GM18517 (cell line): ENCODE results near the gene ATP5ME.
"Not testable (repeated sequence)": the region's sequence is repeated elsewhere in the genome, so short reads cannot be mapped to it uniquely, and the experiment has no call there.

Experiments used
- ATAC-seq: cut with Tn5 transposase; IDR thresholded peaks from one replicate; pipeline ENCODE4 v1.9.1; 2021; ENCODE audit warnings: mild to moderate bottlenecking, moderate library complexity; ENCODE audit not compliant: unreplicated experiment

The ATP5ME gene

GRCh38 chr4:705278-706082, 31.4 kb upstream of the ATP5ME start, which contains the start of gene PCGF3:
Gene PCGF3 (plus strand): TSS chr4:705832. CDS start chr4:733681, 27,849 bp downstream.
- peak; percentile 82 for ATAC-seq

GRCh38 chr4:704971-705277, 30.8 kb upstream of the ATP5ME start:
- no peak for ATAC-seq

- ATAC-seq: no peak
Observed at GRCh38 chr4:704198-704891, 30.3 kb upstream of the ATP5ME start.

- no peak for ATAC-seq
Observed at GRCh38 chr4:703336-704197, 29.5 kb upstream of the ATP5ME start.

DNA sequence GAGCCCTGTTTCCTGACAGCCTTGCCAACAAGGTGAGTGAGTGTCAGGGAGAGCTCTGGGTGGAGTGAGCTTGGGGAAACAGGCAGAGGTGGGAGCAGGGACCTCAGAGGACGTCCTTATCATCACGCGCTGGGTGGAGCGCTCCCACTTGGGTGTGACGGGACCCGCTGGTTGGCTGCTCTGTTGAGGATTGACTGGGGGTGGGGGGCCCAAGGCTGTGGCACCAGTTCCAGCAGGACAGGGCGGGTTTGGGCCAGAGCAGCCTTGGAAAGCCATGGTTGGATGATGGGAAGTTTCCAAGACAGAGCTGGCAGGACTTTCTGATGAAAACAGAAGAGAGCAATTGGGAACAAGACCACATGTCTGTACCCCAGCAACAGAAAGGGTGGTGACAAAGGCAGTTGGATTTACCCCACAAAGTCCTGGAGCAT, 28.6 kb upstream of the ATP5ME start:
- ATAC-seq: no peak

DNA sequence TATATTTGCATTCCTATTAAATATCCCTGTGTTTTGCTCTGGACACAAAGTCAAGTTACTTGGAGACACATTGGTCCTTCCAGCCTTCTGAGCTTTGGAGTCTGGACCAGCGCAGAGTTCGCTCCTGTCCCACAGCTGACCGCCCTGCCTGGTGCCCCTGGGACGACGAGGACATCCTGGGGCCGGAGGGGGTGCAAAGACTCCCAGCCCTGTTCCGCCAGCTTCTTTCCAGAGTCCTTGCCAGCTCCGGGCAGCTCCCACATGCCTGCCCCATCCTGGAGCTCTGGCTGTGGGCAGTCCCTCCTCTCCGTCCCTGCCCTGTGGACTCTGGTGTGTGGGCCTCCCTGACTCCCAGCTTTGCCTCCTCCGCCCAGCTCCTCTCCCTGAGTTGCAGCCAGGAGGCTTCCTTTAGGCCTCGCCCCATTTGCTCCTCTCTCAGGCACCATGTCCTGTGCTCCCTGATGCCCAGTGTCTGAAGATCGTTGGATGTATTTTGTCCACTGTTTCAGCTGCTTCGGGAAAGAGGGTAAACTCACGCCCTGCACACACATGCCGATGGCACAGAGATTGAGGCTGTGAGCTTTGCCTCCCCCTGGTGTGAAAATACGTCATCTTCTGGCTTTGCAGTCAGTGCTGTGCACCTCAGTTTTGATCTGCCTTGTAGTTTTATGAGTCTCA, 26.6 kb upstream of the ATP5ME start:
- no peak for ATAC-seq

DNA sequence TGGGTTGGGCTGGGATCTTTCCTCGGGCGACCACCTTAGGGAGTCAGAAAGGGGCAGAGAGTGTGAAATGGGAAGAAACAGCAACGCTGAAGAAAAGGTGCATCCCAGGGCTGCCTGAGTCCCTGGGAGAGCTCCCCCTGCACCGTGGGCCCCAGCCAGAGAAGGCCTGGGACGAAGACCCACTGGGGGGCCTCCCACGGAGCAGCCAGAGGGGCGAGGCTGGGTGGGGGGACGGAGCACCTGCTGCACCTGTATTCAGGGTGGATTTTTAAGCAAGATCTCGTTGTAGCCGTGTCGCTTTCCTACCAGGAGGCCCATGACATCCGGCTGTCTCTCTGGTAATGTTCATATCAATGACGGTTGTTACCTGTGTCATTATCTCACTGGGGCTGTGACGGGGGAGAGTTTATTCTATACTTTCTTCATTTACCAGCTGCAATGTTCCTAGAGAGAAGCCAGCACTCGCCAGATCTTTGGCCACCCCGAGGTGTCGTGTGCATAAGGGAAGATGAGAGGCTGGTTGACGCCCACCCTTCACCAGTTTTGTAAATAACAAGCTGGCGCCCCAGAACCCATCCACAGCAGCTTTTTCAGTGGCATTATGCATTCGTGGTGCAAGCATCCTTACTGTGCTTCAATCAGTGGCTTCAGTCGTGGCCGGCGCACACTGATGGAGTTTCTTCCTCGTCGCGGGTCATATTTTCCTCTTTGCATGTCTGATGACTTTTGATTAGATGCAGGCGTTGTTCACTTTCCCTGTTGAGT, 25.9 kb upstream of the ATP5ME start:
- ATAC-seq: no peak

- not testable (repeated sequence) for ATAC-seq
Observed at GRCh38 chr4:694341-694940, 20.4 kb upstream of the ATP5ME start.

DNA sequence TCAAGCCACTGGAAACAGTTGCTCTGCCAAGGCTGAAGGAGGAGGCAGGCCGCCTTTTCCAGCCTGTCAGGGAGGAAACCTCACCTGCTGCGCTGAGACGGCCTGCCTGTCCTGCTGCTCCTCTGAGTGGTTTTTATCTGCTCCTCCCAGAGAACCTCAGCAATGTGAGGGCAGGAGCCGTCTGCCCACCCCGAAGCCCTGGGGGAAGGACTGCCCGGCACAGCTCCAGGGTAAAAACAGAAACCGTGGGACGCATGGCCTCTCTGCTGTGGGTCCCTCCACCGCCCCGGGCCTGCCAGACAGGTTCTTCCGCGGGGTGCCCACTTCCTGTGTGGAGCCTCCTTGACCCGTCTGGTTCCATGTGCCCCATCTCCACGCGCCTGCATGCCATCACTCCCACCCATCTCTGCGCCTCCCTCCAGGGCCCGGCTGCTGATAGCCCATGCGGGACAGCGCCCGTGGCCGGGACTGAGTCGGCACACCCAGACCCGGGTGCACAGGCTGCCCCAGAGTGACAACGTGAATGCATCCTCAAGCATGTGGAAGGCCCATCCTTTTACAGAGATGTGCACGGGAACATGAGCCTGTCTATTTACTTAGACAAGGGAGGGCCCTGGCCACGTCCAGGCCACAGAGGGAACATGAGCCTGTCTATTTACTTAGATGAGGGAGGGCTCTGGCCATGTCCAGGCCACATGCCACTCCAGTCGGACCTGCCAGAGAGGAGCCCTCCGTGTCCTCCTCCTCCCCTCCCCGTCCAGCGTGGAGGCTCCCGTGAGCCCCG, 18.9 kb upstream of the ATP5ME start:
- no peak for ATAC-seq

DNA sequence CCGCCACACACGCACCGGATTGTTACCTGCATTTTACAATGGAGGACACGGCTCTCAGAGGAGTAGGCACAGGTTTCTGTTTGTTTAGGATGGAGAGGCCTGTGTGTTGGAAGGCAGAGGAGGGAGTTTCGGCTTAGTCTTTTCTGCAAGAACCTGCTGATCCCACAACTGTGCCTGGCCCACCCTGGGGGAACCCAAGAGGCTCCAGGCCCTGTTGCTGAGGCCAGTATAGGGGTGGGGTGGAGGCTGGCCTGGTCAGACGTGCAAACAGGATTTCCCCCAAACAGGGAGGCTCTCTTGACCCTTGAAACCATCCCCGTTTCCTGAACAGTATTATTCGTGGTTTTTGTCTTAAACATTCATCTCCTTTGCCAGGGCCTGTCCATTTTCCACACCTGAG, 15.6 kb upstream of the ATP5ME start:
- no peak for ATAC-seq

- no peak for ATAC-seq
Observed at GRCh38 chr4:688854-689681, 15.0 kb upstream of the ATP5ME start, which contains the start of gene SLC49A3. Gene SLC49A3 (minus strand): TSS chr4:689151. CDS start chr4:689127, 24 bp downstream.

DNA sequence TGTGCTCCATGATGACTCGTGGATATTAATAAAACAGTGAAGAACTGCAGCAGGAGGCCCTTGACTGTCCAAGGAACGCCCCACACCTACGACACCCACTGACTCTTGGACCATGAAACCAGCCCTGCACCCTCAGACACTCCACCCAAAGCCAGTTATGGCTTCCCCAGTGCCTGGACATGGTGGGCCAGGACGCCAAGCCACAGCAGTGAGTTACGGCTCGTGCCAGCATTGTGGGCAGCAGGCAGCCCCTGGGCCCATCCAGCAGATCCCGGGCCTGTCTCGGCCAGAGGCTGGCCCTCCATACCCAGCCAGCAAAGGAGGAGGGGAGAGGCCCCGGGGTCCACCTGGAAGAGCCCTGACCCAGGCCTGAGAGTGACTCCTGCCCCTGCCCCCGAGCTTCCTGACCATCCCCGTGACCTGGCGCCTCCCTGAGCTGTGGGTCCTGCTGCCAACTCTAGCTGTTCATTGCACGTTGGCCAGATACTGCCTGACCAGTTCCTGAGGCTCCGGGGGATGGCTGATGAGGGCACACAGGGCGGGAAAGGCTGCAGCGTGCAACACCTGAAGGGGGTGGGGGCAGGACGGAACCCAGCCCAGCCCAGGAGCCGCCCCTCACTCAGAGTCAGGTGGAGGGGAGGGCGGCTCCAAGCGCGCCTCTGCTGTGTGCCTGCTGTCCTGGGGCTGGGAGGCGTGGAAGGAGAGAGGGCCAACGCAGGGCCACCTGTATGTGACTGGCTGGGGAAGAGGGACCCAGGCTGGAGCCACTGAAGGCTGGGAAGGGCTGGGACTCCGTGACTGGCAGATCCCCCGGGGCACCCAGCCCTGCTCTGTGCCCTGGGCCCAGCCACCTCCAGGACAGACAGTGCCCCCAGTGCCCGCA, 14.1 kb upstream of the ATP5ME start:
- no peak for ATAC-seq

- no peak for ATAC-seq
Observed at GRCh38 chr4:687048-687970, 13.2 kb upstream of the ATP5ME start.

GRCh38 chr4:686413-687040, 12.5 kb upstream of the ATP5ME start:
- no peak for ATAC-seq

DNA sequence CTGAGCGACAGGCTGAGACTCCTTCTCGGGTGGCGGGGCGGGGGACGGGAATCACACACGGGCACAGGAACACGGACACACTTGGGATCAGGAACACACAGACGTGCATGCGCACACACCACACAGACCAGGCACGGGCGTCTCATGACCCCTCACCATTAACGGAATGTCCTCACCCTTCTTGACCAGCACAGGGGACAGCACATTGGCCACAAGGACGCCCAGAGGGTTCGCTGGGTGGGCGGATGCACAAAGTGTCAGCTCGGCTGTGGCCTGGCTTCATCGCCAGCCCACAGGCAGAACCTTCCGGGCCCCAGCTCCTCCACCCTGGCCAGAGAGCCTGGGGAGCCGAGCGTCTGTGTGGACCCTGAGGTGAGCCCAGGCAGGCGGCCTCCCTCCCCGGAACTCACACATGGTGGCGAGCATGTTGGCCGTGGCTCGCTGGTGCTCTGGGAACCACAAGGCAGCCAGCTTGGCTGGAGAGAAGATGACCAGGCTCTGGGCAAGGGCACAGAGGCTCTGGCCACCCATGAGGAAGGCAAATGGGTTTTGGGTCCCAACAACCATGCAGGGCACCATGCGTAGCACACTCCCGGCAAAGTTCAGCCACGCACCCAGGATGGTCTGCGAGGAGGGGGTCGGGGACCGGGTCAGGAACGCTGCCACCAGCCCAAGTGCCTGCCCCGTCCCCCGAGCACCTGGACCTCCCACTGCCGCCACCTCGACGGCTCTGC, 11.8 kb upstream of the ATP5ME start:
- no peak for ATAC-seq
